ENCODE results near the gene DDX1. TPM values are rescaled to one million over a fixed set of nuclear protein-coding genes. Genes with fewer than 3 reads are reported as not detected.

The DDX1 gene
- polyA plus RNA-seq, 1 donor (not counting 4 experiments of a cell fraction or from before 2014, with no cell fraction given) = 140 TPM

DNA sequence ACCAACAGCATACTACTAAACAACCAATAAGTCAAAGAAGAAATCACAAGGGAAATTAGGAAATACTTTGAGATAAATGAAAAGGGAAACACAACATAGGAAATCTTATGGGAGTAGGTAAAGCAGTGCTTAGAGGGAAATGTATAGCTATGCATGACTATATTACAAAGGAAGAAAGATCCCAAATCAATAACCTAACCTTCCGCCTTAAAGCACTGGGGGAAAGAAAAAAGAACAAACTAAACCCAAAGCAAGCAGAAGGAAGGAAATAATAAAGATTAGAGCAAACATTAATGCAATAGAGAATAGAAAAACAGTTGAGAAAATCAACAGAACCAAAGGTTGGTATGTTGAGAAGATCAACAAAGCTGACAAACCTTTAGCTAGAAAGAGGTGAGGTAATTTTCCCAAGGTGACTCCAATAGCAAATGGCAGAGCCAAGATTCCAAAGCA lies 49.9 kb downstream of the DDX1 start:
- TF ChIP-seq CTCF (optimal IDR thresholded peaks at IDR 0.05 in 1 of 3, IDR thresholded peaks at IDR 0.05 in 1 of 3, conservative IDR thresholded peaks at IDR 0.05 in 1 of 3; ENCODE audit: extremely low read depth in 1 of 3, insufficient read depth in 2 of 3, low read length in 3 of 3) (no peak), EZH2 (IDR thresholded peaks at IDR 0.05; ENCODE audit: low read length) (no peak)
- Histone ChIP-seq H3K4me1 (ENCODE audit: control insufficient read depth, extremely low read depth, insufficient read depth, low read length) (peaks cover 22% of the 10 kb centered on the region), H3K79me2 (ENCODE audit: control insufficient read depth, insufficient read depth, low read length) (no peaks in the 10 kb centered on the region), H3K4me3 (ENCODE audit: control insufficient read depth in 2 of 3, extremely low read depth in 1 of 3, insufficient read depth in 2 of 3, low read depth in 1 of 3, low read length in 3 of 3) (no peak overlapping the region), H3K36me3 (ENCODE audit: control insufficient read depth in 2 of 2, extremely low read depth in 1 of 2, insufficient read depth in 2 of 2, low read length in 2 of 2) (no peaks in the 10 kb centered on the region), H2AFZ (ENCODE audit: control insufficient read depth, low read length) (no peak overlapping the region), H3K27me3 (ENCODE audit: control insufficient read depth, extremely low read depth, insufficient read depth, low read length) (no peaks in the 10 kb centered on the region), H4K20me1 (ENCODE audit: control insufficient read depth, extremely low read depth, insufficient read depth, low read length) (no peaks in the 10 kb centered on the region), H3K27ac (ENCODE audit: control insufficient read depth, insufficient read depth, low read length) (no peak overlapping the region), H3K9me1 (ENCODE audit: control insufficient read depth, extremely low read depth, insufficient read depth, low read length) (no peaks in the 10 kb centered on the region), H3K9ac (ENCODE audit: control insufficient read depth, extremely low read depth, insufficient read depth, low read length) (no peak overlapping the region), H3K4me2 (ENCODE audit: control insufficient read depth, extremely low read depth, insufficient read depth, low read depth, low read length) (no peak overlapping the region), H3K9me3 (ENCODE audit: control insufficient read depth, low read depth, low read length) (no peaks in the 10 kb centered on the region)
- dilution Hi-C loops (cut with MboI; ENCODE audit: extremely low pct_ligation_motif_present, low sequenced_read_pairs) = no loop called here
- DNase-seq (ENCODE audit: low read depth, low spot score) (no peak), FAIRE-seq (no peak)

- no peaks in the 10 kb centered on the region for H3K27me3 ChIP-seq (ENCODE audit: control insufficient read depth, extremely low read depth, insufficient read depth, low read length)
- H3K9me1 ChIP-seq (ENCODE audit: control insufficient read depth, extremely low read depth, insufficient read depth, low read length) = no peaks in the 10 kb centered on the region
- DNase-seq (ENCODE audit: low read depth, low spot score) = no peak
- H3K27ac ChIP-seq (ENCODE audit: control insufficient read depth, insufficient read depth, low read length) = no peak overlapping the region
- H4K20me1 ChIP-seq (ENCODE audit: control insufficient read depth, extremely low read depth, insufficient read depth, low read length) = no peaks in the 10 kb centered on the region
- H3K4me2 ChIP-seq (ENCODE audit: control insufficient read depth, extremely low read depth, insufficient read depth, low read depth, low read length) = no peak overlapping the region
- H3K79me2 ChIP-seq (ENCODE audit: control insufficient read depth, insufficient read depth, low read length) = no peaks in the 10 kb centered on the region
- no peak for FAIRE-seq
- TF ChIP-seq EZH2 (IDR thresholded peaks at IDR 0.05; ENCODE audit: low read length) (no peak), CTCF (optimal IDR thresholded peaks at IDR 0.05 in 1 of 3, IDR thresholded peaks at IDR 0.05 in 1 of 3, conservative IDR thresholded peaks at IDR 0.05 in 1 of 3; ENCODE audit: extremely low read depth in 1 of 3, insufficient read depth in 2 of 3, low read length in 3 of 3) (no peak)
- H3K4me3 ChIP-seq (ENCODE audit: control insufficient read depth in 2 of 3, extremely low read depth in 1 of 3, insufficient read depth in 2 of 3, low read depth in 1 of 3, low read length in 3 of 3) = no peak overlapping the region
- no peak overlapping the region for H3K9ac ChIP-seq (ENCODE audit: control insufficient read depth, extremely low read depth, insufficient read depth, low read length)
- H3K9me3 ChIP-seq (ENCODE audit: control insufficient read depth, low read depth, low read length) = no peaks in the 10 kb centered on the region
- H2AFZ ChIP-seq (ENCODE audit: control insufficient read depth, low read length) = no peak overlapping the region
- H3K36me3 ChIP-seq (ENCODE audit: control insufficient read depth in 2 of 2, extremely low read depth in 1 of 2, insufficient read depth in 2 of 2, low read length in 2 of 2) = no peaks in the 10 kb centered on the region
- peaks cover 22% of the 10 kb centered on the region for H3K4me1 ChIP-seq (ENCODE audit: control insufficient read depth, extremely low read depth, insufficient read depth, low read length)
- dilution Hi-C loops (cut with MboI; ENCODE audit: extremely low pct_ligation_motif_present, low sequenced_read_pairs) = no loop called here
Observed at GRCh38 chr2:15642011-15642814, 50.5 kb downstream of the DDX1 start.

Data from keratinocyte (primary cell).